HG03196 (cell line): ENCODE data around the gene C1QTNF7.

ENCODE experiments used
- ATAC-seq: cut with Tn5 transposase; IDR thresholded peaks from one replicate; pipeline ENCODE4 v1.9.1; 2021; ENCODE audit not compliant: unreplicated experiment

The C1QTNF7 gene

DNA sequence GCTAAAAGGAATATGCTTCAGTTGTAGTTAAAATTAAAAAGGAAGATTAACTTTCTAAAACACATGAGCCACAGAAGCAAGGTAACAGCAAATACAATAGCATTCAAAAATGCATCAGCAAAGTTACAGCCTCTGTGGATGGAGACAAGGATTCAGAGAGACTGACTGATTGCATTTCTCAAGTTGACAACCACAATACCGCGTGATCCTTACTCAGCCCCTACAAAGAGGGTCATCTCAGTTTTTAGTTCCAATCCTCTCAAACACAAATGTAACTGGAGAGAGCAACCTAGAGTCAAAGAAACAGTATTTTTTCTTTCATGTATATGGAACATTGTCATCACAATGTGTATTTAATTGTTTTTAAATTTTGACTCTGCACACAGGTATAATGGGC, 14.2 kb upstream of the C1QTNF7 start:
- ATAC-seq, result no peak

DNA sequence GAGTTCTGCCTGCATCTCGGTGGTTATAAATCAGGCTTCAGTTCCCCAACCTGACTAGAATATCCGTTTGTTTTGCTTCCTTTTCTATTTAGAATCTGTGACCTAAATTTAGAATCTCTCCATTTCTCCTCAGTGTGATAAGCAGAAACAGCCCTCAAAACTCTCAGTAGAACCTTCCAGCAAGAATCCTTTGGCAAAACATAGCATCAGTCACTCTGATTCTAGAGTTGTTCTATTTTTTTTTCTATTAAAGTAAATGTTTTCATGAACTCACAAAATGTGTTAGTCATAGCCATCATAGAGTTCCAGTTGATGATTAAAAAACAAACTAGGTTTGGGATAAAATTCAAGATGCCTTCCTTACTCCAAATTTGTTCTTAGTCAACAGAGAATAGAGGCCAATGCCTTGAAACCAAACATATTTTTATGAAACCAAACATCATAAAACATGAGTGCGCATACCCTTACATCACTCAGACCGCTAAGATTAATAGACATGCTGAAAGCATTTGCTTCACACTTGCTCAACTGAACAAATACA, 13.2 kb upstream of the C1QTNF7 start:
- no peak for ATAC-seq

DNA sequence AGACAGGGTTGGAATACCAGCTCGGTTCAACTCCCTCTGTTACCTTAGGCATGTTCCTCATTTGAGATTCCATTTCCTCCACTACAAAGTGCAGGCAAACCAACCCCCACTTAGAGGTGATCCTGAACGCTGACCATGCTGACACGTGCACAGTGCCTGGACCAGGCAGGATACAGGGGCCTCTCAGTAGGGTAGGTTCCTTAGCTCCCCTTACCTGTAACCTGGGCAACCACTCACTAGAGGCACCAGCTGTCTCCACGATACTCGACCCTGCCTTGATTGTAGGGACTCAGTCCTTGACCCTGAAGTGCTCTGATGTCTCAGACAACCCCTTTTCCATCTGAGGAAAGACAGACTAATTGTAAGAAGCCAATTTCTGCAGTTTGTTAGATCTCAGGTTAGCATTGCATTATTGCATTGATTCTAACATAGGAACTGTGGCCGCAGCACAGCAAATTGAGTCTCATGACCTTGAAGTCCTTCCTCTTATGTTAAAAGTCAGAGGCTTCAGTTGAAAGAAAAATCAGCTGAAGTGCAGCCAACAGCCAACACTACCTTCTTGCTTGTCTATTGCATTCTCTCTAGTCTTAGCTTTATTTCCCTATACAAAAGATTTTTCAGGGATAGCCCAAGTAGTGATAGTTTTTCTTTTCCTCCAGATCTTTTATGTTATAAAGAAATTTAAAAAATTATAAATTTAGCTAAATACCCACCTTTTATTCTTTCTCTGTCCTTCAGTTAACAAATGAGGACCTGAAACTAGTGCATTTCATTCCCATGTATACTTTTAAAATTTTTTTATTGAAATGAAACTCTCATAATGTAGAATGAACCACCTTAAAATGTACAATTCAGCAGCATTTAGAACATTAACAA, 11.2 kb upstream of the C1QTNF7 start:
- no peak for ATAC-seq

DNA sequence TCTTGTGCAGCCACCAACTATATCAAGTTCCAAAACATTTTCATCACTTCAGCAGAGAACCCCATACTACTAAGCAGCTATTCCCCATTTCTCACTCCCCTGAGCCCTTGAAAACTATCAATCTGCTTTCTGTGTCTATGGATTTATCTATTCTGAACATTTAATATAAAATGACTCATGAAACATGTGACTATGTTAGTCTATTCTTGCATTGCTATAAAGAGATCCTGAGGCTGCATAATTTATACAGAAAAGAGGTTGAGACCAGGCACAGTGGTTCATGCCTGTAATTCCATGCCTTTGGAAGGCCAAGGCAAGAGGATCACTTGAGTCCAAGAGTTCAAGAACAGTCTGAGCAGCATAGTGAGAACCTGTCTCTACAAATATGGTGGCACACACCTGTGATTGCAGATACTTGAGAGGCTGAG, 10.6 kb upstream of the C1QTNF7 start:
- ATAC-seq, result no peak

DNA sequence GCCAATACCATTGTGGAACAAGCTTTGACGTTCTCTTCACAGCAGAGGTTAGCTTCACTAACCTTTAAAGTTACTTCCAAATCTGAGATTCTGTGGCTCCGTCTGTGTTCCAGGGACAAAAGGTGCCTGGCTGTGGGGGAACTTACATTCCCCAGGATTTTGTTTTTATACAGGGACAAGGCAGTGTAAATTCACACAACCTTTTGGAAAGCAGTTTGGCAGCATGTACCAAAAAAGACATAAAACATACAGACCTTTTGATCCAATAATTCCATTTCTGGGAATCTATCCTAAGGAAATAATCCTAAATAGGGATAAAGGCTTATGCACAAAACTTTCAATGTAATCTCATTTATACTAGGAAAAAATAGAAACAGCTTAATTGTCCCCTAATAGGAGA, 8.9 kb upstream of the C1QTNF7 start:
- ATAC-seq, result no peak

DNA sequence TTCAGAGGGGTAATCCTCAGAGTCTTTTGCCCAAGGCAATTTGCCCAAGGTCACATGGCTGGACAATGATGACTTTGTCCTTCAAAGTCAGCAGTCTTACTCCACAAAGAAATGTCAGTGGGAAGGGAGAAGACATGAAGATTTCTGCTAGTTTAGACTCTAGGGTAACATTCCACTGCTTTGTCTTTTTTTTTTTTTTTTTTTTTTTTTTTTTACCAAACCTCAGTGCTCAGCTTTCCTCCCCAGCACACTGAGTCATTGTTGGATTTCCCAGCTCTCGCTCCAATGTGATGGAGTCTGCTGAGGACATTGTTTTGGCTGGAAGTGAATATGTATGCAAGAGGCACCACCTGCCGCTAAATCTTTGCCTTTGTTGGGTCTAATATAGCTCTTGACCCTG, 7.2 kb upstream of the C1QTNF7 start:
- no peak for ATAC-seq

DNA sequence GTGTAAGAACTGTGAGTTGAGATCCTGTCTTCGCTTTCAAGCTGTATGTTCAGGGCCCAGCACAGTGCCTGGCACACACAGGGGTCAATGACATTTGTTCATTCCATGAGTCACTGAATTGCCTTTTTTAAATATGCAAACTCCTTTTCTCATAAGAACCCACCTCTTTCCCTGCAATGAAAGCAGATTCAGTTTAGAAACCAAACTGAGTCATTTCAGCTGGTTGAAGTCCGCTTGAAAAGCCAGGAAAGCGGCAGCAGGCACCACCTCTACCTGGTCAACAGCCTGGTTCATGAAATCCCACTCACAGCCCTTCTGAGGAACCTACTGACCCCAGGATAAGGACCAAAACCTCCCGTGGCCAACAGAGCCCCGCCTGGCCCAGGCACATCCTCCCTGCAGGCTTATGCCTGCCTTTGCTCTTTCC, 4.5 kb upstream of the C1QTNF7 start:
- ATAC-seq, result no peak

DNA sequence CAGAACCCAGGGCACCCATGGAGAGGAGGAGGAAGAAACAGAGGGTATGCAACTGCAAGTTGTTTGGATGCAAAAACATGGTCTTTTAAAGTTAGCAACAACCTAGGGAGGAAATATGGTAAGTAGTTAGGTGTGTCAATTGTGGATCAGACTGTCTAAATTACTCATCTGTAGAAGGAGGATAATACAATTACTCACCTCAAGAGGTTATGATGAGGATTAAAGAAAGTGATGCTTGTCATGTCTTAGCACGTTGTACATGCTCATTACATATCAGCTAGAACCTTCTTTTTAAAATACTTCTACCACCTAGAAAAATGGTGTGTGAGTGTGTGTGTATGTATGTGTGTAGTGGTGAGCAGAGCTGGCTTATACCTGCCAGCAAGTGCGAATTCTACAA, 2.3 kb upstream of the C1QTNF7 start:
- no peak for ATAC-seq

DNA sequence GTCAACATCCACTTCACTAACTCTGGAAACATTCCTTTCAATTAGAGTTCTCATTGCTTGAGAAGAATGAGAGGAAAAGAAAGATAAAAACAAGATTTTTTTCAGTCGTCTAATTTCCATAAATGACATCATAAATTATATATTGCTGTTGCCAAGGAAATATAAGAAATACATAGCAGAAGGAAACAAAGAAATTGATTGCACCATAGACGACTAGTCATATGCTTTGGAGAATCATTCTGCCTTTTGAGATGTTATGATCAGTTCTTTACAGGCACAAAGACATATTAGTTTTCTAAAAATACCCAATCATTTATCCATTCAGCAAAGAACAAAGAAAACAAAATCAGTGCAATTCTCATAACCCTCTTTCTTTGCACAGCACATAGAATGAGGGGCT, 672 bp upstream of the C1QTNF7 start:
- no peak for ATAC-seq

DNA sequence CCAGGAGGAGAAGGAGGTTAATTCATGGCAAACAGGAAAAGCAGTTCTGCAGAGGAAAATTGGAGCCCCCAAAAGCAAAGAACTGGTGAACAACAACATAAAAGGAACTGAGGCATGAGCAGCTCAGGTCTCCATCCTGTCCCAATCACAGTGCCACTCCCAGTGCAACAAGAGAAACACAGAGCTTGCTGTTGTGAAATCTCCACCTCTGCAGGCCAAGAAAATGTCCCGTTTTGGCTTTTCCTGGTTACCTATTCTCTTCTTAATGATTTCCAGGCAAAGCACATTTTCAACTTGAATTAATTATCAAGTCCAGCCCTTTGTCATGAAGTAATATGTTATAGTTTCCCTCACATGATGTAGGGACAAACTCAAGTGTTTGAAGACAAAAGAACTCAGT, 778 bp downstream of the C1QTNF7 start:
- ATAC-seq, result no peak

DNA sequence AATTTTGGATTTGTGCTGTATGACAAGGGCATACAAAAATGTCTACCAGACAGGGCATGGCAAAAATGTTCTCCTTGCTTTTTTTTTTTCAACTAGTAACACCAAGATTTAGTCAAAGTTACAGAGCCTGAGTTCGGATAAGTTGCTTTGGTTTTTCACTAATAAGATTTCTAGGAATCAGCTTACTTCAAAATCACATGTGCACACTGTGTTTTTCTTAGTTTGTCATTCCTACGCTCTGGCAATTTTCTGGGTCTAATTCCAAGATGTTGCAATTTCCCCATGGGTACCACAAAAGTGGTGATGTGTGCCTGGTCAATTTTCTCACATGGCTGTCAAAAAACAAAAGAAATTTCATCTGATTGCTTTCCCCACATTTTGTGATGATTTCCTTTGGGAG, 6.3 kb downstream of the C1QTNF7 start:
- no peak for ATAC-seq

DNA sequence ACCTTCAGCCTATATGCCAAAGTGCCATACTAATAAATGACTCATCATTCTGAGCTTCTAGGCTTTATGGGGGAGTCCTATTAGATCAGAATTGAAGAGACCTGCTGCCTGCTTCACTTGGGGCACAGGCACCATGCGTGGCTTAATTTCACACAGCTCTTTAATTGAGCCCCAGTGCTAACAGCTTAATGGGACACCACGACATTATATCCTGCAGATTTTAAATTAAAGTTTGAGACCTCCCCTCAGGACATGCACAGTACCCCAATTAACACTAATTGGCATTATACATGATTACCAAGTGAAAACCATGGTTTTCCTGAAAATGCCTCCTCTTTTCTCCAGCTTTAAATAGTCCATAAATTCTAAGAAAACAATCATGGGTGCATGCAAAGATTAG, 6.8 kb downstream of the C1QTNF7 start:
- ATAC-seq, result no peak

DNA sequence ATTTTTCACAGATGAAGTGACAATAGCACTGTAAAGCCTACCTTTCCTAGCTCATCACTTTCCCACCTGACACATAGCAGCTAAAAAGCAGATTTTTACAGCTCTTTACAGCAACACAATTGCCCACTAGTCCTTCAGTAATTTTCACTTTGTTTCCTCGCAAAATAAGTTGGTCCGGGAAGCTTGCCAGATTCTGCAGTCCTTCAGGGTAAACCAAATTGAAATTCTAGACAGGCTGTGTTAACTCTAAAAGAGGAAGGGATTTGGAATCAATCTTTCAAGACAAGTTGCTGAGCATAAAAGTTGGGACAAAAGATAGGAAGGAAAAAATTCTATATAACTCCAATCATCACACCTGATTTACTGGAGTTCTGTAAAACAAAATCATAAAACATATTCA, 8.7 kb downstream of the C1QTNF7 start:
- no peak for ATAC-seq

DNA sequence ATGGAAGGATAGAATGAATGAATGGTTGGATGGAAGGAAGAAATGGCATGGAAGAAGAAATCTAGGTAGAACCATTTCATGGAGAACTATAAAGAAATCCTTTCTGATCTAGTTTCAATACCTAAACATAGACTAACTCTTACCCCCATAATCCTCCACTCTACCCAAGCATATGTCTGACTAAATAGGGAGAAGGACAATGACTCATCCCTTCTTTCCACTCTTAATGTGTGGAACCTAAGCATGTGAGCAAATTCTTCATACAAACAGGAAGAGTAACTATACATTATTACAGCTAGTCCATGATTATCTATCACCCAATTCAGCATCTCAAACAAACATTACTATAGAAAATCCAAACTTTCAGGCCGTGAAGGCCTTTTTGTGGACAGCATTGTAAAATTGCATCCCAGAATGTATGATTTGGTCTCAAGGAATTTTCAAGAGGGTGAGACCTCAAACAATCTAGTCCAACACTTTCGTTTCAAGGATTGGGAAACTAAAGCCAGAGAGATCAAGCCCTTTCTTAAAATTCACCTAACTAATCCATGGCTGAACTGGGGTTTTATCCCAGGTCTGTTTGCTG, 11.2 kb downstream of the C1QTNF7 start:
- no peak for ATAC-seq

DNA sequence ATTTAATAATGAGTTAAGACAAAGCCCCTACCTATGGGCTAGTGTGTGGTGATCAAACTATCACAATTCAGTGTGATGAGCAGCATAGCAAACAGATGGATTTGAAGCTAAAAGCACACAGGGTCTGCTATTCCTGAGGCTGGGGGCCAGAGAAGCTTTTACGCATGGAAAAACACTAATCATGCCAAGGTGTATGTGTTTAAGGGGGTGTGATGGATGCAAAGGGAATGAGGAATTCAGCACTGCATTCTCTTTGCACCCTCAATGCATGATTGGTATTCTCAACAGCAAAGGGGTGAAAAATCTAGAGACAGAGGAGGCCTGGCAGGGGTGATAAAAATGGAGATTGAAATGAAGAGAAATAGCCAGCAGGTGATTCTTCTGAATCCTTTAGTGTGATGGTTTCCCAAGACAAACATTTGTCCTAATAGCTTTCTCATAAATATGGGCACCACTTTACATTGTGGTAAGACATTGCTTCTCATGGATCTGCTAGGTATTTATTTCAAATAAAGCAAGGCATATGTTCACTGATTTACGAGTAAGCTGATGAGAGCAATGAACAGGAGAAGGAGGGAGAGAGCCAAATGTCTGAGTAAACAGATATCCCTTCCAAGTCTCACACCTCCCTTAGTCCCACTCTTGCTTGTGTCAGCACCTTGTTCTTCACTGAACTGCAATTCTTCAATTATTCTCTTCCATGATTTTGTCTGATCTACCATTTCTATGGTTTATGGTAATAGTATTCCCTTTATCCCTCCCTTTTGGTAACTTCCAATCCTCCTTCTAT, 15.7 kb downstream of the C1QTNF7 start:
- ATAC-seq, result no peak

DNA sequence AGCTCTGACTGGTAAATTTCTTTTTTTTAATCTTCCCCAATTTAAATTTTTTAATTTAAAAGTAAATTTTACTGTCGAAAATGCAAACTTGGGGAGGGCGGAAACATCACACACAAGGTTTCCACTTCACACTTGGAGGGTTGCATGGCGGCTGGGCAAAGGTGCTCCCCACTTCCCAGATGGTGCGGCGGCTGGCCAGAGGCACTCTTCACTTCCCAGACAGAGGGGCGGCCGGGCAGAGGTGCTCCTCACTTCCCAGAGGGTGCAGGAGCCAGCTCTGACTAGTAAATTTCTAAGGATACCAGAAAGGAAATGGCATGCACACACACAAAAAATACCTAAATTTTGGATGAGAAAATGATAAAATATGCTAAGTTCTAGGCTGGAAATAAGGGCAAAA, 16.4 kb downstream of the C1QTNF7 start:
- ATAC-seq, result no peak

DNA sequence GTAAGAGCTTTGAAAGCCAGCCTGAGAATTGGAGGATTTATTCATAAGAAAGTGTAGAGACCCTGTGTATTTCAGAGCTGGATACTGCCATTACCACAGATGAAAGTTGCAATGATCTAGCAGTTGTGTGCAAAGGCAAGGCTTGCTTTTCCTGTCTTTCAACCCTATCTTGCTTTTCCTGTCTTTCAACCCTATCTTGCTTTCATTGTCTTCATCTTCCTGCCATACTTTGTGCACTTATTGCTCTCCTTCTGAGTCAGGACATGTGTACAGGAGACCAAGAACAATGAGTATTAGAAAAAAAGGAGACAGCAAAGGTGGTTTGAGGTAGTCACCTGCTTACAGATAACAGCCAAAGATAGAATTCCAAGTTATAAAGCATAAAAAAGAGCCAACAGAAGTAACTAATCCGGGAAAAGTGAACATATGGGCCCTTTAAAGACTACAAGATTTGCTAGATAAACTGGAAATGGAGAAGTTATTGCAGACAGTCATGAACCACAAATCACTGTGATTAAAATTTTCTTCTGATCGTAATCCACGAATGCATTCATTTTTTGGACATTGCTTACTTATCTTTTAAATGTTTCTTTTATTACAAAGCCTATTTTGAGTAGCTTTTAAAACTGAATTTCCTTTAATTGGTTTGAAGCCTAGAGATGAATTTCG, 17.2 kb downstream of the C1QTNF7 start:
- ATAC-seq, result no peak

DNA sequence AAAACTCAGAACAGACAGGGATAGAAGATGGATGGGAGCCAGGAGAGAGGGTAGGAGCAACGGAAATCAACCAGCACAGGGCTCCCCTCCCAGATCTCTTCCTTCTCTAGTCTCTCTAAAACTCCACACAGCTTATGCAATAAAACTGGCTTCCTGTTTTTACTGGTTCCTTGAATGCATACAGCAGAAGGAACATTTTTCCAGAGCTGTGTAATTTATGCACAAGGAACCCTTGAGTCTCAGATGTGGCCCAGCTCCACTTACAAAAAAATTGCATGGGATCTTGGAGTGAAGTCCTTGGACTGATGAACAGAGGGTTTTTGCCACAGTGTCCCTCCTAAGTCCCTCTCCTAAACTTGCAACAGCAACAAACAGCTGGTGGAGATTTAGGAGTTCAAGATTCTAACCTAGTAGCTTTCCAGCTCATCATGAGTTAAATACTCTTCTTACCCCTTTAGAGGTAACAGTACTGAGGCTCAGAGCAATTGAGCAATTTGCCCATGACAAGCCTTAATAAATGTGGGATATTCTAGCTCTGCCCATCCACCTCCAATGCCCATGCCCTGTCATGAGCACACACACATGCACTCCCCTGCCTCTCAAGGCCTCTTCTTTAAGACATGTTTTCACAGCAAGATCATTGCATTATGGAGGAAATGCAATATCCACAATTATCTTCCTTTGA, 23.5 kb downstream of the C1QTNF7 start:
- ATAC-seq, result no peak

DNA sequence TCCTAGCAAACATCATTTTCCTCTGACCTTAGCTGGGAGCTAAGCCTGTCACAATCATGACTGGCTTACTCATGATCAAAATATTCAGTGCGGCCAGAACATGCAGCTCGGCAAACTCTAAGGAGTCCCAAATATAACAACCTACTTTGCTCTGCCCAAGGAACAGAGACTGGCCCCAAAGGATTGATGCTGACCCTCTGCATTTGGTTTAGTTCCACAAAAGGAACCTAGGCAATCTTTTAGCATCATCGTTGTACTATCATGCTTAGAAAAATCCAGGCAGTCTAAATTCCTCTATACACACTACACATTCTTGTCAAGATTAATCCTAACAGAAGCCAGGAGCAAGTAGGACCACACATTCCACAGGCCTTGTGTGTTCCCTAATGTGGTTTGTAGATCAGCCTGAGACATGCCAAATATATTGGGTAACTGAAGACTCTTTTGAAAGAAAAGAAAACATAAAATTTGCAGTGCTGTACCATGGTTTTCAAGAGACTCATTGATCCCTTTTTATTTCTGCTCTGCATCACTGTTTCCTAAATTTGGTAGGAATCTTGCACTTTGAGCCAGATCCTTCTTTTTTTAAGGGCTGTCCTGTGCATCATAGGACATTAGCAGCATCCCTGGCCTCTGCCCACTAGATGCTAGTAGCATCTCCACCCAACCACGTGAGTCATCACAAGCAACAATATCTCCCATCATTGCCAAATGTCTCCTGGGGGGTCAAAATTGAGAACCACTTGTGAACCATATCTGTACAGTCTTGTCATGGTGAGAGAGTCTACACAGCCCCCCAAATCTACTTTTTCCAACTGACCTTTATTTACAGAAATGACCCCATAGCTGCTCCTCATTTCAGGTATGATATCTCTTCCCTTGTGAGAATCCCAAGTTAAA, 24.3 kb downstream of the C1QTNF7 start:
- ATAC-seq, result no peak

DNA sequence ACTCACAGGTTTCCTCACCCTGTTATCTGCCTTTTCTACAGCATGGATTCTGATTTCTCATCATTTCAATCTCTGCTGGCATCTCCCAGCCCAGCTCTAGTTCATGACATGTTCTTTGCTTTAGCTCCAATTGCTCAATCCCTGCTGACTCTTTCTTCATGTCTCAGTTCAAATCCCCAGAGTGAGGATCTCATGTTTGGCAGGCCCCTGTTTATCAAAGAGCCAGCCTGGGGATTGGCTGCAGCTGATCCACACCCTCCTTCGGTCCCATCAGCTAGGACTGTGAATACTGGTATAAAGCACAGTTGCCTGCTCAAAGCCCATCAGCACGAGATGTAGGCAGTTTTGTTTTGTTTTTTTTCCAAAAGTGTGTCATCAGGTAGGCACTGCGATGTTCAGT, 27.5 kb downstream of the C1QTNF7 start:
- ATAC-seq, result no peak
